ENCODE data around the gene F12.

The F12 gene

GRCh38 chr5:177446200-177447065 lies 37.1 kb upstream of the F12 start, which contains the start of gene PRR7:
TSS of gene PRR7 (plus strand) at chr5:177446814. CDS start at chr5:177455068, 8,254 bp downstream.
- peak; percentile 50 for DNase-seq

GRCh38 chr5:177445917-177446199 lies 36.5 kb upstream of the F12 start:
- no peak for DNase-seq

- peak; percentile 24 for DNase-seq
Observed at GRCh38 chr5:177445052-177445916, 35.9 kb upstream of the F12 start.

- no peak for DNase-seq
Observed at GRCh38 chr5:177444106-177445051, 35.0 kb upstream of the F12 start.

GRCh38 chr5:177443144-177443983 lies 34.0 kb upstream of the F12 start:
- DNase-seq = no peak

GRCh38 chr5:177442066-177442826 lies 32.9 kb upstream of the F12 start:
- DNase-seq = no peak

GRCh38 chr5:177440990-177441780 lies 31.8 kb upstream of the F12 start:
- DNase-seq = no peak

GRCh38 chr5:177440211-177440989 lies 31.0 kb upstream of the F12 start:
- no peak for DNase-seq

GRCh38 chr5:177439518-177440053 lies 30.2 kb upstream of the F12 start:
- no peak for DNase-seq

- no peak for DNase-seq
Observed at GRCh38 chr5:177438468-177438867, 29.1 kb upstream of the F12 start.

GRCh38 chr5:177437623-177438022 lies 28.3 kb upstream of the F12 start:
- DNase-seq = no peak

- DNase-seq = no peak
Observed at GRCh38 chr5:177435847-177436536, 26.6 kb upstream of the F12 start.

GRCh38 chr5:177434942-177435738 lies 25.8 kb upstream of the F12 start:
- DNase-seq = no peak

- DNase-seq = no peak
Observed at GRCh38 chr5:177434437-177434836, 25.1 kb upstream of the F12 start.

GRCh38 chr5:177433658-177434217 lies 24.4 kb upstream of the F12 start:
- DNase-seq = no peak

- no peak for DNase-seq
Observed at GRCh38 chr5:177432839-177433657, 23.7 kb upstream of the F12 start.

Data from hematopoietic multipotent progenitor cell treated with erythropoietin and hydrocortisone succinate and interleukin-3 and kit ligand, for 8 days (in vitro differentiated cells).